Lower lobe of right lung (tissue), 2 donors: Measurements from ENCODE around the gene RASSF6. TPM values are rescaled to one million over a fixed set of nuclear protein-coding genes. Genes with fewer than 3 reads are reported as not detected.
A peak's percentile ranks its signal among the peaks of the same experiment; 100 is the strongest.
"Not testable (repeated sequence)": the region's sequence is repeated elsewhere in the genome, so short reads cannot be mapped to it uniquely, and the experiment has no call there.

ENCODE experiments used
- ATAC-seq, 2 donors: fragments of 200-7000 bp; cut with Tn5 transposase; one replicate each; pipeline ENCODE4 v1.9.1; 2020 to 2022; ENCODE audit warnings: mild to moderate bottlenecking in 2 of 2, moderate library complexity in 2 of 2
- DNase-seq: peaks from one replicate; pipeline ENCODE4 v3.0.0-alpha.2; 2020
- H3K27ac ChIP-seq: fragments of 200-600 bp; one replicate; pipeline ENCODE4 v1.8.0; 2022
- H3K27me3 ChIP-seq: fragments of 200-600 bp; one replicate; pipeline ENCODE4 v1.8.0; 2022; ENCODE audit warnings: low read depth
- H3K36me3 ChIP-seq: fragments of 200-600 bp; one replicate; pipeline ENCODE4 v1.8.0; 2022; ENCODE audit warnings: mild to moderate bottlenecking
- H3K4me1 ChIP-seq: fragments of 200-600 bp; one replicate; pipeline ENCODE4 v1.8.0; 2022
- H3K4me3 ChIP-seq: fragments of 200-600 bp; one replicate; pipeline ENCODE4 v1.8.0; 2022; ENCODE audit warnings: mild to moderate bottlenecking
- H3K9me3 ChIP-seq: fragments of 200-600 bp; one replicate; pipeline ENCODE4 v1.8.0; 2022
- intact Hi-C: fragments of 100-400 bp; cut with DNase I; formaldehyde crosslinking; loops from one replicate; pipeline ENCODE4 v1.11.0; 2022
- long read RNA-seq: library from polyadenylated mRNA; unstranded; transcript quantifications from one replicate; pipeline ENCODE4 v2.0.0, GENCODE V29; 2021
- total RNA-seq: library from RNA; stranded (reverse); fragmentation: NEBNext Ultra II Directional; extraction: Animal tissue kit (Norgen Biotek cat#: 25700); gene quantifications from one replicate; pipeline ENCODE4 v1.2.1, GENCODE V29; 2021
- TF ChIP-seq, protein P1 (sequence below): fragments of 200-600 bp; IDR thresholded peaks from one replicate; pipeline ENCODE4 v1.8.0; 2022; ENCODE audit warnings: antibody characterized with exemption, mild to moderate bottlenecking
- donor health status: DM: no; HTN: yes; CAD: no; lungs with severe emphysema.

Gene RASSF6, protein sequence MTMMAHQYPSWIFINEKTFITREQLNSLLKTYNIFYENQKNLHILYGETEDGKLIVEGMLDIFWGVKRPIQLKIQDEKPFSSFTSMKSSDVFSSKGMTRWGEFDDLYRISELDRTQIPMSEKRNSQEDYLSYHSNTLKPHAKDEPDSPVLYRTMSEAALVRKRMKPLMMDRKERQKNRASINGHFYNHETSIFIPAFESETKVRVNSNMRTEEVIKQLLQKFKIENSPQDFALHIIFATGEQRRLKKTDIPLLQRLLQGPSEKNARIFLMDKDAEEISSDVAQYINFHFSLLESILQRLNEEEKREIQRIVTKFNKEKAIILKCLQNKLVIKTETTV
- 1.9 TPM for total RNA-seq
- long read RNA-seq, partial matches to known transcripts: 3 of 6 reads
- long read RNA-seq, other reads (novel, unspliced or antisense): 2 of 6 reads

- Histone ChIP-seq H3K27me3 (no peaks in the 10 kb centered on the region), H3K9me3 (no peaks in the 10 kb centered on the region), H3K4me1 (no peaks in the 10 kb centered on the region), H3K27ac (peak within 1 kb of the TSS; percentile 20), H3K36me3 (no peaks in the 10 kb centered on the region), H3K4me3 (peak within 1 kb of the TSS; percentile 46)
- peak; percentile 98 to 99 for ATAC-seq
- TF ChIP-seq, protein P1, sequence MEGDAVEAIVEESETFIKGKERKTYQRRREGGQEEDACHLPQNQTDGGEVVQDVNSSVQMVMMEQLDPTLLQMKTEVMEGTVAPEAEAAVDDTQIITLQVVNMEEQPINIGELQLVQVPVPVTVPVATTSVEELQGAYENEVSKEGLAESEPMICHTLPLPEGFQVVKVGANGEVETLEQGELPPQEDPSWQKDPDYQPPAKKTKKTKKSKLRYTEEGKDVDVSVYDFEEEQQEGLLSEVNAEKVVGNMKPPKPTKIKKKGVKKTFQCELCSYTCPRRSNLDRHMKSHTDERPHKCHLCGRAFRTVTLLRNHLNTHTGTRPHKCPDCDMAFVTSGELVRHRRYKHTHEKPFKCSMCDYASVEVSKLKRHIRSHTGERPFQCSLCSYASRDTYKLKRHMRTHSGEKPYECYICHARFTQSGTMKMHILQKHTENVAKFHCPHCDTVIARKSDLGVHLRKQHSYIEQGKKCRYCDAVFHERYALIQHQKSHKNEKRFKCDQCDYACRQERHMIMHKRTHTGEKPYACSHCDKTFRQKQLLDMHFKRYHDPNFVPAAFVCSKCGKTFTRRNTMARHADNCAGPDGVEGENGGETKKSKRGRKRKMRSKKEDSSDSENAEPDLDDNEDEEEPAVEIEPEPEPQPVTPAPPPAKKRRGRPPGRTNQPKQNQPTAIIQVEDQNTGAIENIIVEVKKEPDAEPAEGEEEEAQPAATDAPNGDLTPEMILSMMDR: no peak
- intact Hi-C loops: no loop called here
- peak; percentile 88 for DNase-seq
Observed at GRCh38 chr4:73620115-73620792, at the start of gene RASSF6. RASSF6 (minus strand) TSS chr4:73620436; CDS start chr4:73611795, 8,641 bp downstream.

DNA sequence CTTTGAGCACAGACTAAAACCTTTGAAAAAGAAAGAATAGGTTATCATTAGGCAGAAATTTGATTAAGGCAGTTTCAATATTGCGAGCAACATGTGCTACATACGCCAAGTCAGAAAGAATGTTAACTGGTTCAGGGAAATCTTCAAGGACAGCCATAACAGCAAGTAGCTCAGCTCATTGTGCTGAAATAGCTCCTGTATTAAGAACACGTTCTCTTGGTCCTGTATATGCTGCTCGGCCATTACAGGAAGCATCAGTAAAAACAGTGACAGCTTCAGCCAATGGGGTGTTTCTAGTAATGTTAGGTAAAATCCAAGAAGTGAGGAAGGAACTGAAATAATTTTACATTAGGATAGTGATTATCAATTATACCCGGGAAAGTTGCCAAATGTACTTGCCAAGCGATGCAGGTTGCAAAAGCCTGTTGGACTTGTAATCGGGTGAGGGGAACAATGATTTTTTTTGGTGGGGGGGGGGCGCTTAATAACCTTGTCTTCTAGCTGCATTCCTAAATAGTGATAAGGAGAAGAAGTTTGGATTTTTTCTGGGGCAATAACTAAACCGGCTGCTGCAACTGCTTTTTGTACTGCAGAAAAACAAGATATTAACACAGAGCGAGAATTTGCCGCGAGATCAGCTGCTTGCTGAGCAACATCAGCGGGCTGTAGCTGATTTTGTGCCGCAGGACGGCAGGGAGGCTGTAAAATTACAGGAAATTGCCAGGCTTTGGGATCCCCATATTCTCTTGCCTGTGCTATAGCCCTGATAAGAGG is 49.4 kb upstream of the RASSF6 start:
- ATAC-seq: no peak
- no peaks in the 10 kb centered on the region for H3K27me3 ChIP-seq
- no peaks in the 10 kb centered on the region for H3K4me1 ChIP-seq
- H3K9me3 ChIP-seq: no peaks in the 10 kb centered on the region
- intact Hi-C loops: loop anchor here (10.0 kb wide), 1 partner anchor 465 kb away; no protein-coding TSS in a partner anchor
- TF ChIP-seq, protein P1: no peak
- no peak overlapping the region for H3K27ac ChIP-seq
- H3K36me3 ChIP-seq: no peaks in the 10 kb centered on the region
- H3K4me3 ChIP-seq: no peak overlapping the region
- no peak for DNase-seq

GRCh38 chr4:73668782-73669201 is 48.6 kb upstream of the RASSF6 start:
- Histone ChIP-seq H3K27me3 (no peaks in the 10 kb centered on the region), H3K27ac (no peak overlapping the region), H3K4me3 (no peak overlapping the region), H3K4me1 (no peaks in the 10 kb centered on the region), H3K36me3 (no peaks in the 10 kb centered on the region), H3K9me3 (no peaks in the 10 kb centered on the region)
- DNase-seq (no peak), ATAC-seq (peak in 1 of 2 donors; percentile 40)
- TF ChIP-seq, protein P1: no peak
- intact Hi-C loops: loop anchor here (10.0 kb wide), 1 partner anchor 466 kb away; no protein-coding TSS in a partner anchor

DNA sequence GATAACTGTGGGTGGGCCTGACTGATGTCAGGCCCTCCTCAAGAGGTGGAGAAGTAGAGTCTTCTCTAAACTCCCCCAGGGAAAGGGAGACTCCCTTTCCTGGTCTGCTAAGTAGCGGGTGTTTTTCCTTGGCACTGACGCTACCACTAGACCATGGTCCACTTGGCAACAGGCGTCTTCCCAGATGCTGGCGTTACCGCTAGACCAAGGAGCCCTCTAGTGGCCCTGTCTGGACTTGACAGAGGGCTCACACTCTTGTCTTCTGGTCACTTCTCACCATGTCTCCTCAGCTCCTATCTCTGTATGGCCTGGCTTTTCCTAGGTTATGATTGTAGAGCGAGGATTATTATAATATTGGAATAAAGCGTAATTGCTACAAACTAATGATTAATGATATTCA is 45.7 kb upstream of the RASSF6 start:
- H3K4me1 ChIP-seq, DNase-seq, H3K27me3 ChIP-seq, H3K4me3 ChIP-seq, ATAC-seq, H3K27ac ChIP-seq, H3K36me3 ChIP-seq, H3K9me3 ChIP-seq: not testable (repeated sequence)
- intact Hi-C loops: loop anchor here (10.0 kb wide), 1 partner anchor 469 kb away; no protein-coding TSS in a partner anchor
- TF ChIP-seq, protein P1: peak; percentile 9

DNA sequence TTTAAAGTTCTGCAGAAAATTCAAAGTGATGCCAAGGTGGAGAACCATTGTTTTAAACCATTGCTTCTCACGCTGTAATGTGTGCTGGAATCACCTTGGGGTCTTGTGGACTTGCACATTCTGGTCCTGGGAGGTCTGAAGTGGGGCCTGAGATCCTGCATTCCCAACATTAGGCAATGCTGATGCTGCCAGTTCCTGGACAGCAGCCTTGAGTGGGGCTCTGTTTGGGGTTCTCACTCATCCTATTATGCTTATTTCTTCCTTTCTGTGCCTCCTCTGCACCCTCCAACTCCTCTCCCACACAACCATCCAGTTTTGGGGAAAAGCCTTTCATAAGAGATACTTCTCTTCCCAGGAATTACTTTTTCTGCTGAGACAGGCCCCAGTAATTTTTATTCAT is 44.2 kb upstream of the RASSF6 start:
- H3K4me3 ChIP-seq: no peak overlapping the region
- no peaks in the 10 kb centered on the region for H3K9me3 ChIP-seq
- TF ChIP-seq, protein P1: no peak
- no peaks in the 10 kb centered on the region for H3K4me1 ChIP-seq
- DNase-seq: no peak
- ATAC-seq: no peak
- no peaks in the 10 kb centered on the region for H3K27me3 ChIP-seq
- intact Hi-C loops: loop anchor here (10.0 kb wide), 1 partner anchor 470 kb away; no protein-coding TSS in a partner anchor
- H3K27ac ChIP-seq: no peak overlapping the region
- H3K36me3 ChIP-seq: no peaks in the 10 kb centered on the region
